Body of pancreas (tissue), 4 donors: Measurements from ENCODE around the gene TRPM3.

Experiments used
- POLR2A ChIP-seq, 3 donors: fragments of 450-650 bp; IDR thresholded peaks; one replicate each; pipeline ENCODE4 v1.6.1; 2016; ENCODE audit warnings: antibody characterized with exemption in 3 of 3, mild to moderate bottlenecking in 2 of 3
- TF ChIP-seq, protein P1 (sequence below), 7 experiments: fragments of 450-650 bp in 4 of 7; fragments of 200-600 bp in 3 of 7; sonication (generic) in 3 of 7; IDR thresholded peaks; one replicate each; pipeline ENCODE4 v1.5.1; 2016 to 2019; ENCODE audit warnings: antibody characterized with exemption in 7 of 7

DNA sequence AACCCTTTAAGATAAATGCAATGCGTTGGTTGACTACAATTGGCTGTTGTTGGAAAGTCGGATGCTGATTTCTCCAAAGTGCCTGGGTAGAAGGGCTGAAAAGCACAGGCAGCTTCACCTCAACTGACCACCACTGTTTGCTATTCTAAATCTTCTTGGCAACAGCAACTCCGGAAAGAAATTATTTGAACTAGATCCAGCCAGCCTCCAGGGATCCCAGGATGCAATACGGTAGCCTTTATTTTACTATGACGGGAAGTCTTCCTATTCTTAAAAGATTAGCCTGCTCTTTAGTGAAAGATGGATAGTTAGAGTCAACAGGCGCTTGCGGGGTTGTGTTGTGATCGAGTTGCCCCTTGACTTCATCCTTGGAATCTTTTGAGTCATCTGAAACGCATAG lies 628.4 kb downstream of the TRPM3 start:
- TF ChIP-seq, protein P1, sequence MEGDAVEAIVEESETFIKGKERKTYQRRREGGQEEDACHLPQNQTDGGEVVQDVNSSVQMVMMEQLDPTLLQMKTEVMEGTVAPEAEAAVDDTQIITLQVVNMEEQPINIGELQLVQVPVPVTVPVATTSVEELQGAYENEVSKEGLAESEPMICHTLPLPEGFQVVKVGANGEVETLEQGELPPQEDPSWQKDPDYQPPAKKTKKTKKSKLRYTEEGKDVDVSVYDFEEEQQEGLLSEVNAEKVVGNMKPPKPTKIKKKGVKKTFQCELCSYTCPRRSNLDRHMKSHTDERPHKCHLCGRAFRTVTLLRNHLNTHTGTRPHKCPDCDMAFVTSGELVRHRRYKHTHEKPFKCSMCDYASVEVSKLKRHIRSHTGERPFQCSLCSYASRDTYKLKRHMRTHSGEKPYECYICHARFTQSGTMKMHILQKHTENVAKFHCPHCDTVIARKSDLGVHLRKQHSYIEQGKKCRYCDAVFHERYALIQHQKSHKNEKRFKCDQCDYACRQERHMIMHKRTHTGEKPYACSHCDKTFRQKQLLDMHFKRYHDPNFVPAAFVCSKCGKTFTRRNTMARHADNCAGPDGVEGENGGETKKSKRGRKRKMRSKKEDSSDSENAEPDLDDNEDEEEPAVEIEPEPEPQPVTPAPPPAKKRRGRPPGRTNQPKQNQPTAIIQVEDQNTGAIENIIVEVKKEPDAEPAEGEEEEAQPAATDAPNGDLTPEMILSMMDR (IDR thresholded peaks at IDR 0.05): no peak
- no peak for TF ChIP-seq POLR2A (IDR thresholded peaks at IDR 0.05)
